Upper lobe of right lung (tissue), 1 donor: ENCODE results near the gene KCNJ2. TPM values are rescaled to one million over a fixed set of nuclear protein-coding genes. Genes with fewer than 3 reads are reported as not detected.

Source experiments
- ATAC-seq: fragments of 200-7000 bp; cut with Tn5 transposase; one replicate; pipeline ENCODE4 v1.9.1; 2020; ENCODE audit warnings: mild to moderate bottlenecking, moderate library complexity
- DNase-seq: peaks from one replicate; pipeline ENCODE4 v3.0.0-alpha.2; 2020
- H3K27ac ChIP-seq: fragments of 200-600 bp; one replicate; pipeline ENCODE4 v1.8.0; 2022
- H3K27me3 ChIP-seq: fragments of 200-600 bp; one replicate; pipeline ENCODE4 v1.8.0; 2022; ENCODE audit warnings: mild to moderate bottlenecking
- H3K36me3 ChIP-seq: fragments of 200-600 bp; one replicate; pipeline ENCODE4 v1.8.0; 2022
- H3K4me1 ChIP-seq: fragments of 200-600 bp; one replicate; pipeline ENCODE4 v1.8.0; 2022
- H3K4me3 ChIP-seq: fragments of 200-600 bp; one replicate; pipeline ENCODE4 v1.8.0; 2022; ENCODE audit warnings: mild to moderate bottlenecking
- H3K9me3 ChIP-seq: fragments of 200-600 bp; one replicate; pipeline ENCODE4 v1.8.0; 2022
- intact Hi-C: fragments of 100-400 bp; cut with DNase I; formaldehyde crosslinking; loops from one replicate; pipeline ENCODE4 v1.11.0; 2022
- total RNA-seq: library from RNA; stranded (reverse); fragmentation: NEBNext Ultra II Directional; extraction: Animal tissue kit (Norgen Biotek cat#: 25700); gene quantifications from one replicate; pipeline ENCODE4 v1.2.1, GENCODE V29; 2021
- TF ChIP-seq, protein P1 (sequence below): fragments of 200-600 bp; IDR thresholded peaks from one replicate; pipeline ENCODE4 v1.8.0; 2022; ENCODE audit warnings: antibody characterized with exemption
- donor health status: DM: no; HTN: yes; CAD: no; lungs with severe emphysema.

KCNJ2 gene
- total RNA-seq, 1 donor from 2014 or later: 18.1 TPM

DNA sequence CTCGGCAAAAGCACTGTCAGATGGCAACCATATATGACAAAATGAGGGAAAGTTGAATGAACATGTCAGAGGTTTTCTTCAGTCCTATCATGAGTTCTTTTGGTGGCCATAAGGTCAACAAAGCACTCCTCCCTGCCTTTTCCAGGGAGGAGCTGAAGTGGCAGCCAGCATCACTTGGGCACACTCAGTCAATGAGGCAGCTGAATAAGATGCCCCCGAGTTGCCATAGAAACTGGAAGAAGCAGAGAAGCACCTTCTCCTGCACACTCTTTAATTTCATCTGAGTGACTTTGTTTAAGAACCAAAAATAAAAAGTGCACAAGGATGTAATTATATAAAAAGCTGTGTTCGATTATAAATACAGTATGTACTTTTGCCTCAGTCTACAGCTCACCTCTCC, 16.0 kb downstream of the KCNJ2 start:
- Histone ChIP-seq H3K27ac (no peak overlapping the region), H3K36me3 (no peaks in the 10 kb centered on the region)

DNA sequence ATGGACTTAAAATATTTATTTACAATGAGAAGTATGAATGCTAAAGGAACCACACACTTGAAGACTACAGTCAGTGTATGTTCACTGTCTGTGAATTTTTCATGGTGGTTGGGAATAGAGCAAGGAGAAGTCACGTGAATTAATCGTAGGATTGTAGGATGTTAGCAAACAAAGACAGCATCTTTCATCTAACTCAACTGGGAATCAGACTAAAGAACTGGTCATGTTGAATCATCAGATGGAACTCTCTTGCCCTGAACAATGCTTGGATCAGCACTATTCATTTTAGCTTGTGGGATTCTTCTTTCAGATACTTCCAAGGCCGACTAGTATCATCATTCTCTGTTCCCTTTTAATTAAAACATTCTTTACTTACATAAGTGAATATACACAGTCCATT, 18.1 kb downstream of the KCNJ2 start:
- no peak overlapping the region for H3K4me3 ChIP-seq
- H3K4me1 ChIP-seq: no peaks in the 10 kb centered on the region
- ATAC-seq (no peak), DNase-seq (no peak)
- TF ChIP-seq, protein P1, sequence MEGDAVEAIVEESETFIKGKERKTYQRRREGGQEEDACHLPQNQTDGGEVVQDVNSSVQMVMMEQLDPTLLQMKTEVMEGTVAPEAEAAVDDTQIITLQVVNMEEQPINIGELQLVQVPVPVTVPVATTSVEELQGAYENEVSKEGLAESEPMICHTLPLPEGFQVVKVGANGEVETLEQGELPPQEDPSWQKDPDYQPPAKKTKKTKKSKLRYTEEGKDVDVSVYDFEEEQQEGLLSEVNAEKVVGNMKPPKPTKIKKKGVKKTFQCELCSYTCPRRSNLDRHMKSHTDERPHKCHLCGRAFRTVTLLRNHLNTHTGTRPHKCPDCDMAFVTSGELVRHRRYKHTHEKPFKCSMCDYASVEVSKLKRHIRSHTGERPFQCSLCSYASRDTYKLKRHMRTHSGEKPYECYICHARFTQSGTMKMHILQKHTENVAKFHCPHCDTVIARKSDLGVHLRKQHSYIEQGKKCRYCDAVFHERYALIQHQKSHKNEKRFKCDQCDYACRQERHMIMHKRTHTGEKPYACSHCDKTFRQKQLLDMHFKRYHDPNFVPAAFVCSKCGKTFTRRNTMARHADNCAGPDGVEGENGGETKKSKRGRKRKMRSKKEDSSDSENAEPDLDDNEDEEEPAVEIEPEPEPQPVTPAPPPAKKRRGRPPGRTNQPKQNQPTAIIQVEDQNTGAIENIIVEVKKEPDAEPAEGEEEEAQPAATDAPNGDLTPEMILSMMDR: no peak
- no peak overlapping the region for H3K27ac ChIP-seq
- intact Hi-C loops: no loop called here
- H3K36me3 ChIP-seq: no peaks in the 10 kb centered on the region
- H3K27me3 ChIP-seq: no peaks in the 10 kb centered on the region
- H3K9me3 ChIP-seq: no peaks in the 10 kb centered on the region

More for the DNA sequence above, 16.0 kb downstream of the KCNJ2 start:
- Histone ChIP-seq H3K4me3 (no peak overlapping the region), H3K9me3 (no peaks in the 10 kb centered on the region), H3K27me3 (no peaks in the 10 kb centered on the region), H3K4me1 (no peaks in the 10 kb centered on the region)
- no peak for DNase-seq
- no peak for ATAC-seq
- TF ChIP-seq, protein P1: no peak
- intact Hi-C loops: no loop called here

DNA sequence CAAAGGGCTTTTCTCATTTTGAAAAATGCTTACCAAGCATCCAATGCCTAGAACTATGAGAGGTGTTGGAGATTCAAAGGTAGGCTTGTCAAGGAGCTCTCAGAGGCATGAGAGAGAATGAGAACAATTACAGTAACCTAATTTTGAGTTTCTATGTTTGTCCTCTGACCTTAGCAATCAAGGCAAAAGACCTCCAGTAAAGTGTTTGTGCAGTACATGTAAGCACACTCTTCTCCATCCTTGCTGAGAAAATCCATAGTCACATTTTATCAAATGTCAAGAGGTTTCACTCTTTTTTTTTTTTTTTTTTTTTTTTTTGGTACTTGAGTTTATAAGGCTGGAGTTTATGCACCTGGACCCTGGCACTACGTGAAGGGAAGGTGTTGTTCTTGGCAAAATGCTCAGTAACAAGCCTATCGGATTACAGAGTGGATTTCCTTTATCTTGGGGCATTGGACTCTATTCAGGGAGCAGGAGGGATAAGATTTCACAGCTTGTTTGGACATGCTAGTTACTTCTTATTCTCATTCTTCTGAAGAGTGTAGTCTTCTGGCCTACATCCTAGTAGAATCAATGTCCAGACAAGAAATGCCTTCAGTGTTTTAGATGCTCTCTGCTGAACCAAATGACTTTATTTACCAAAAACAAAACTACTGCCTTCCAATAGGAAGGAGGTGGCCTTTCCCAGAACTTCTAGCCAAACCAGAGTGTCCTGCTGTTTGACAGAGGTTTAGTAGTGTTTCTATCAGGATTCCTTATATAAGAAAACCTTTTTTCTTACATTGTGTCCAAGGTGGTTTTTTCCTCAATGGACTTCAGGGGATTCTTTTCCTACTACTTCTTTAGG, 21.9 kb downstream of the KCNJ2 start:
- no peaks in the 10 kb centered on the region for H3K9me3 ChIP-seq
- DNase-seq: no peak
- no peak for ATAC-seq
- H3K27ac ChIP-seq: no peak overlapping the region
- no peak overlapping the region for H3K4me3 ChIP-seq
- H3K27me3 ChIP-seq: no peaks in the 10 kb centered on the region
- intact Hi-C loops: no loop called here
- H3K4me1 ChIP-seq: no peaks in the 10 kb centered on the region
- H3K36me3 ChIP-seq: no peaks in the 10 kb centered on the region
- TF ChIP-seq, protein P1: no peak

DNA sequence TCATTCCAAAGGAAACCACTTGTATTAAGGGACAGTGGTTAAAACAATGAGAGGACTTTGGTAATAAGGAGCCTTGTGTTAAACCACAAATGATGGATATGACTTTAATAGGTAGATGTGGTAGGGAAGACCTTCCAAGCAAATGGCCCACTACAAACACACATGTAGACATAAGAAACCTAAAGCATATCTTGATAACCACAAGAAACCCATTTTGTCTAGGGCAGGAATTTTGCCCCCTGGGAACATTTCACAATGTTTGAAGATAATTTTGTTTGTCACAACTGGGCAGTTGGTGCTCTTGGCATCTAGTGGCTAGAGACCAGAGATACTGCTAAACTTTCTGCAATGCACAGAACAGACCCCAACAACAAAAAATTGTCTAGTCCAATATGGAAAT, 25.8 kb downstream of the KCNJ2 start:
- Histone ChIP-seq H3K36me3 (no peaks in the 10 kb centered on the region), H3K4me3 (no peak overlapping the region), H3K27ac (no peak overlapping the region), H3K4me1 (no peaks in the 10 kb centered on the region), H3K27me3 (no peaks in the 10 kb centered on the region), H3K9me3 (no peaks in the 10 kb centered on the region)
- ATAC-seq (no peak), DNase-seq (no peak)
- intact Hi-C loops: no loop called here
- TF ChIP-seq, protein P1: no peak

DNA sequence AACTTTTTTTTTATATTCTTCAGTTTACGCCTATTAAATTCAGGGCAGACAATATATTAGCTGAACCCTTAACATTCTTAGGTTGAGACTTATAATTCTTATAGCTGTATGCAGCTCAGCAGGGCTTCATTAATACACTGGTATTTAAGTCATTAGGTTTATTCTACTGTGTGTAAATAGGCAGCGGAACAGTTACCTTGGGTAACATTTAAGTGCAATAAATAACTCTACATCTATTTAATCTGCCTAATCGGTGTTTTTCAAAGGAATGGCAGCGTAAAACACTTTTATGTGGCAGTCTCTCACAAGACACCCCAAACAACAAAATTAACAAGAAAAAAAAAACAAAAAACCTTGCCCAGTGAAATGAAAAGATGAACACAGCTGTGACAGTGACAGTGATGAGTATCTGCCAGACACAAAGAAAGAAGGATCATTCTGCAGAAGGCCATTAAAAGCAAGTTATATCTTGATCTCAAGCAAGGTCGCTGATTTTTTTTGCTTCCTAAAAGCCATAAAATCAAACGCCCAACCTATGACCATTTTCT, 32.6 kb downstream of the KCNJ2 start:
- Histone ChIP-seq H3K27ac (no peak overlapping the region), H3K27me3 (no peaks in the 10 kb centered on the region), H3K4me1 (no peaks in the 10 kb centered on the region), H3K36me3 (no peaks in the 10 kb centered on the region), H3K4me3 (no peak overlapping the region), H3K9me3 (no peaks in the 10 kb centered on the region)
- intact Hi-C loops: no loop called here
- no peak for ATAC-seq
- TF ChIP-seq, protein P1: no peak
- no peak for DNase-seq
